HEK293T (cell line): ENCODE results near the gene TMEM62.

Source experiments
- BHLHE40 ChIP-seq: fragments of 450-650 bp; IDR thresholded peaks from 2 replicates; pipeline ENCODE4 v1.6.1; 2016; ENCODE audit warnings: mild to moderate bottlenecking, moderate library complexity, borderline replicate concordance
- FOXA1 ChIP-seq: fragments of 450-650 bp; IDR thresholded peaks from 2 replicates; pipeline ENCODE4 v1.6.1; 2016; ENCODE audit warnings: mild to moderate bottlenecking
- NFRKB ChIP-seq: fragments of 450-650 bp; IDR thresholded peaks from 2 replicates; pipeline ENCODE4 v1.6.1; 2016; ENCODE audit warnings: mild to moderate bottlenecking, moderate library complexity
- PKNOX1 ChIP-seq: fragments of 450-650 bp; IDR thresholded peaks from 2 replicates; pipeline ENCODE4 v1.6.1; 2016
- SP1 ChIP-seq: fragments of 450-650 bp; IDR thresholded peaks from 2 replicates; pipeline ENCODE4 v1.6.1; 2017
- SUZ12 ChIP-seq: fragments of 450-650 bp; IDR thresholded peaks from 2 replicates; pipeline ENCODE4 v1.6.1; 2016; ENCODE audit warnings: mild to moderate bottlenecking

DNA sequence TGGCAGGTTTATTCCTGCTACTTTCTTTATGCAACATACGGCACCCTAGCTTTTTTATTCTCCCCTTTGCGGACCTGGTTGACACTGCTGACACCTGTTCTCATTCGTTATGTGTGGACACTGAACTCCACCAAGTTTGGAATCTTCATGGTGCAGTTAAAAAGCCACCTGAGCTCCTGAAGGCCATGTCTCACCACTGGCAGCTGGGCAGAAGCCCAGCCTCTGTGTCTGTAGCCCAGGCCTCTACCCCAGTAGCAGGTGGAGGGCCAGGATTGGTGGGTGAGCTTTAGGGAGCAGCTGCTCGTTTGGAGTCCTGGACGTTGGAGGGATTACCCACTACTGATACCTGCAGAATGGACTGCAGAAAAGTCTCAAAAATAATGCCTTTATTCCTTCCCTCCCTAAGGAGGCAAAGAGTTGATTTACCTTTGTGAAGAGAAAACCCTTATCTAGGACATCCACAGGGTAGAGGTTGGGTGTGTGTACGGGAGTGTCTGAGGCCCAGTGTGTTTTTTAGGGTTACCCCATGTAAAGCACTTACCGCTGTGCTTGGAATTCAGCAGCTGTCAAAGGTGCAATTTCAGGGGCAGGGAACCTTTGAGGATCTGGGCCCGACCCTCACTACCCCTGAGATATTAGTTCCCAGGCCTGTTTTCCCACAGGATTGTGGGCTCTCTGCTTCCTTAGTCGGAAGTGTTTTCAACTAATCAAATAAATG is 51.2 kb downstream of the TMEM62 start:
- TF ChIP-seq PKNOX1 = no peak
- TF ChIP-seq NFRKB = no peak
- TF ChIP-seq SUZ12 = no peak
- TF ChIP-seq SP1 = no peak
- TF ChIP-seq FOXA1 = no peak
- TF ChIP-seq BHLHE40 = no peak
